ENCODE results near the gene RALGDS. TPM values are rescaled to one million over a fixed set of nuclear protein-coding genes. Genes with fewer than 3 reads are reported as not detected.
"Not testable (repeated sequence)": the region's sequence is repeated elsewhere in the genome, so short reads cannot be mapped to it uniquely, and the experiment has no call there.

The RALGDS gene
- polyA plus RNA-seq (2013, experiment 1 of 2; ENCODE audit: insufficient read length) = 24.8 TPM
- 24.6 TPM for polyA plus RNA-seq (2013, experiment 2 of 2; ENCODE audit: insufficient read length)

GRCh38 chr9:133121198-133121914, at the start of gene RALGDS:
RALGDS (minus strand) TSS chr9:133121240; CDS start chr9:133121154, 86 bp downstream.
- DNase-seq = peak; percentile 86

DNA sequence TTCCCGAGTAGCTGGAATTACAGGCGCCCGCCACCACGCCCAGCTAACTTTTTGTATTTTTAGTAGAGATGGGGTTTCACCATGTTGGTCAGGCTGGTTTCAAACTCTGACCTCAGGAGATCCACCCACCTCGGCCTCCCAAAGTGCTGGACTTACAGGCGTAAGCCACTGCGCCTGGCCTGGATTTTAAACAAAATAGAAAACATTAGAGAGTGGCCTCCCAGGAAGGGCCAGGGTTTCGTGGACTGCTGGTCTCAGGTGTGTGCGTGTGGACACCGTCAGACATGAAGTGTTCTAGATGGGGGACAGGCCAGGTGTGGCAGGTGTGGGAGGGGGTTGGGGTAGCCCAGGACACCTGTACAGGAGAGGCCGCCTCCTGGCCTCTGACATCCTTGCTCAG, 49.7 kb upstream of the RALGDS start:
- DNase-seq = no peak

DNA sequence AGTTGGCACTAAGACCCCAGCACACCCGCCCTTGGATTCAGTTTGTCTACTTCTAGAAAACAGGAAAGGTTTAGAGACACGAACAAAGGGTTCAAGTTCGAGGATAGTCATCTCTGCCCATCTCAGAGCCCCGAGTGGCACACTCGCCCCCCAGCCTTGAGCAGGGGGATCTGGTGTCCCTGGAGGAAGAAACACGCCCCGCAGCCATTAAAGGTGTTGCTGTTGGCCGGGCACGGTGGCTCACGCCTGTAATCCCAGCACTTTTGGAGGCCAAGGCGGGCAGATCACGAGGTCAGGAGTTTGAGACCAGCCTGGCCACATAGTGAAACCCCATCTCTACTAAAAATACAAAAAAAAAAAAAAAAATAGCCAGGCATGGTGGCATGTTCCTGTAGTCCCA, 48.6 kb upstream of the RALGDS start:
- not testable (repeated sequence) for DNase-seq

DNA sequence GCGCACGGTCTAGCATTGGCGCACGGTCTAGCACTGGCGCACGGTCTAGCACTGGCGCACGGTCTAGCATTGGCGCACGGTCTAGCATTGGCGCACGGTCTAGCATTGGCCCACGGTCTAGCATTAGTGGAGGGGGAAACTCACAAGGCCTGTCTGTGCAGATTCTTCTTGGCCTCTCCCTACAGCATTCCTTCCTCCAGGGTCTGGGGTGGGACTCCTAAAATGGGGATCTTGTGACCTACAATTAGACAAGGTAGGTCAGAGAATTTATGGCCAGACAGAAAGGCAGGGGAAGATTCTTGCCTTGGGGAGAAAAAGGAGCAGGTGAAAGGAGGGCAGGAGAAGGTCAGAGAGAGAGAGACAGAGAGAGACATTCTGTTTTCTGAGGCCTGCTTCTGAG, 48.1 kb upstream of the RALGDS start:
- DNase-seq = no peak

DNA sequence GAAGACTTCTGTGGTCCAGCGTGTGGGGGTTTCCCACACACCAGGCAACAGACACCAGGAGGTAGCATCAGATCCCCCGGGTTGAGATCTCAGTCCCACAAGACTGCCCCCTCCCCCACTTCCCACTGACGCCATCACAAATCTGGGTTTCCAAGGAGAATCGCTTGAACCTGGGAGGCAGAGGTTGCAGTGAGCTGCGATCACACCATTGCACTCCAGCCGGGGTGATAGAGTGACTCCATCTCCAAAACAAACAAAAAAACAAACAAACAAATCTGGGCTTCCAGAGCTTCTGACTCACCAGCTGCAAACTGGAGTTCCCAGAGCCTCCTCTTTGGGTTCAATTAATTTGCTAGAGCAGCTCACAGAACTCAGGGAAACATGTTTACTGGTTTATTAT, 47.4 kb upstream of the RALGDS start:
- no peak for DNase-seq

DNA sequence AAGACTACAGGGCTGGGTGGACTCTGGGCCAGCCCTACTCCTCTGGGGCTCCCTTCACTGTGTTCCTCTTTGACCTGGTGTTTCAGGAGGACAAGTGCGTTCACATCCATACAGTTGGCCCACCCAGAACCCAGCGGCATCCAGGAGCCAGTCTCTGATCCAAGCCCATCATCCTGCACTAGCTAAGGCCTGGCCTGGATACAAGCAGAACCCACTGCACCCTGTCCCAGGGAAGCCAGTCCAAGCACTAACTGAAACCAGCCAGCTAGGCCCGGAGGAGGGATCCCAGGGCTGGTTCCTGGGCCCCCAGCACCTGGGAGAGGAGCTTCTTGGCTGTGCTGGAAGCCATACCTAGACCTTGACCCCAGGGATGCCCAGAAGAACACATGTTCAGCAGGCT, 46.7 kb upstream of the RALGDS start:
- DNase-seq = no peak

- no peak for DNase-seq
These were observed 46.2 kb upstream of the RALGDS start for GRCh38 chr9:133167096-133167730.

DNA sequence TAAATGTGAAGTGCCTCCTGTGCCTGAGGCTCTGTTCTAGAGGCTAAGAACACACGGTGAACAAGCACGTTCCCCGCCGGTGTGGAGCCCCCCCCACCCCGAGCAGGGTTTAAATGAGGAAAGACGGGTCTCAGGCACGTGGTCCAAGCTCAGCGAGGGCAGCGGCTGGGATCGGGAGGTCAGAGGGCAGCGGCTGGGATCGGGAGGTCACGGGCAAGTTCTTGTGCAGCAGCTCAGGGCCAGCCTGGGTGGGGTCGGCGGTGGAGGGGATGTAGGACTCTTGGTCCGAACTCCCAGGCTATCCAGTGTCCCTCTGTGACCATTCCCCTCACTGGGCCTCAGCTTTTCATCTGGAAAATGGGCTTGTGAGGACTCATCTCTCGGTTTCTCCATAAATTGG, 45.4 kb upstream of the RALGDS start:
- DNase-seq = no peak

DNA sequence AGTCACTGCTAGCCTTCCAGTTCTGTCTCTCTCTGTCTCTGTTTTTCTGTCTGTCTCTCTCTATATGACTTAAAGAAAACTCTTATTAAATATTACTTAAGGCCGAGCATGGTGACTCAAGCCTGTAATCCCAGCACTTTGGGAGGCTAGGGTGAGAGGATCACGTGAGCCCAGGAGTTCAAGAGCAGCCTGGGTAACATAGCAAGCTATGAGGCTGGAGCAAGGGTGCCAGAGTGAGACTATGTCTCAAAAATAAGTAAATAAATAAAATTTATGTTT, 44.4 kb upstream of the RALGDS start:
- no peak for DNase-seq

DNA sequence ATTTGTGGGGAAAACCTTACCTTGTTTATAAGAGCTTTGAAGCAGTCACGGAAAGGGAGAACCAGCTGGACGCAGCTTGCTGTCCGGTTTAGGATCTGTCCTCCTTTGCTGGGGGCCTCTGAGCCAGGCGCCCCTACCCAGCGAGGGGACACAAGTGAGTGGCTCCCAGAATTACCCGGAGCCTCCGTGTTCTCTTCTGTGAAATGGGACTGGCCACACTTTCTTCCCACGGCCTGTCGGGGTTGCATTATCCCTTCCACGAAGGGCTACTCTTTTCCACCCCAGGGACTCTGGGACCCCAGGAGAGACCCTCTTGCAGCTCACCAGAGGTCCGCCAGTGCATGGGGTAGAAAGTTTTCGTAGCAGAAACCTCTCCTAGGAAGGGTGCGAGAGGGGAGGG, 43.2 kb upstream of the RALGDS start:
- DNase-seq = no peak

DNA sequence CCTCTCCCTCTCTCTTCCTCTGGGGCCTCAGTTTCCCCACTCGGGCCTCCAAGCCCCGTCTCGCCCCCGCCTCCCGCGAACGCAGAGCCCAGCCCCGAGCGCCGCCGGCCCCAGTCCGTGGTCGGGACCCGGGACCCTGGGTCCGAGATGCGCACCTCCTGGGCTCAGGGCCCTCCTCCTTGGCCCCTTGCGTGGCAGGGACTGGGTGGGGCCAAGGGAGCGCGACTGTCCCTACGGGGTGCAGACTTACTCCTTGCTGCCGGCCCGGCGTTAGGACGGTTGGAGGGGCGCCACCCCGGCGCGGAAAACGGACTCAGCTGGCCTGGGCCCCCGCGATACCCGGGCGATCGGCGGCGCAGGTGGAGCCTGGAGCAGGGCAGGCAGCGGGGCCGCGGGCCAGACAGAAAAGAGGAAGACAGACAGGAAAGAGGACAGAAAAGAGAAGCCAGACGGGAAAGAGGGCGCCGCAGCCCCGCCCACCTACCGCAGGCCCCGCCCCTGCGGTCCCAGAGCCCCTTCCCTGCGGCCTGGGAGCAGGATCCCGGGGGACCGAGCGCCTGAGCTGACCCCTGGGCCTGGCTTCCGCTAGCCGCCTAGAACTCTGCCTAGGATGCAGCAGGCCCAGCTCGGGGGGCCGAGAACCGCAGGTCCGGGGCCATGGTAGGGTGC, 42.6 kb upstream of the RALGDS start, which contains the start of gene GBGT1:
GBGT1 (minus strand) TSS at position 411 of the 669 bp plus-strand sequence. CDS start 1,502 bp downstream, outside the sequence.
- peak; percentile 36 for DNase-seq

GRCh38 chr9:133162861-133163503, 41.9 kb upstream of the RALGDS start:
- no peak for DNase-seq

DNA sequence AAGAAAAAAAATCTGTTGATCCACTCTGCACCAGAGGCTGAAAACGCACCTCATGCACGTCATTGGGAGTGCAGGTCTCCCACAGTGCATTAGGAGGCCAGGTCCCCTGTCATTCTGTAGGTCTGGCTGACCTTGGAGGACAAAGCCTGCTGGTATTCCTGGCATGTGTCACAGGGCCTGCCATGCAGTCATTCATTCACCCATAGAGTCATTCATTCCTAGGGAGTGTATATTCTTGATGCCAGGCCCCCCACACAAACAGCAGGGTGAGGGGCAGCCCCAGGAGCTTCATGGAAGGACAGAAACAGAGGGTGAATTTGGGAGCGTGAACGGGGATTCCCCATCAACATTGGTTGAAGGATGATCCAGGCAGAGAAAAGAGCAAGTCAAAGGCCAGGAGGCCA, 40.5 kb upstream of the RALGDS start:
- no peak for DNase-seq

DNA sequence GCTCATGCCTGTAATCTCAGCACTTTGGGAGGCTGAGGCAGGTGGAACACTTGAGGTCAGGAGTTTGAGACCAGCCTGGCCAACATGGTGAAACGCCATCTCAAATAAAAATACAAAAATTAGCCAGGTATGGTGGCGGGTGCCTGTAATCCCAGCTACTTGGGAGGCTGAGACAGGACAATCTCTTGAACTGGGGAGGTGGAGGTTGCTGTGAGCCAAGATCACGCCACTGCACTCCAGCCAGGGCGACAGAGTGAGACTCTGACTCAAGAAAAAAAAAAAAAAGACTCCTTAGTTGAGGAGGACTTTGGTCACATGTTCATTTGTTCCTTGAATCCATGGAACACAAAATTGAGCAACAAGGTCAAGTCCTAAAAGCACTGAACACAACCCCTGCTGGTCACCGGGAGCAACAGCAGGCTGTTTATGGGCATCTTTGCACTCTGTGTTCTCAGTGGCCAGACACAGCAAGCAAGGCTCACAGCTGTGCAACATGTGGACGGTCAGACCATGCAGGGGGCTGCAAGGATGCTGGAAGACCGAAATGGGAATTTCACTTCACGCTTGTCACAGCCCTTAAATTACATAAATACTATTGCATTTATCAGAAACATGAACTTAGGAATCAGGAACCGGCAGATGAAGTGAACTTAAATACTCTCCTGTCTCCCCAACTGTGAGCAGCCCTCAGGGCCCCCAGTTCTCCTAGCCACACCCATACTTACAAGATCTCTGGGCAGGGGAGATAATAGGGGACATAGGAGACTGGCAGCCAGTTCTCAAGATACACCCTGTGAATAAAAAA, 39.9 kb upstream of the RALGDS start:
- DNase-seq = peak; percentile 62

GRCh38 chr9:133158695-133159094, 37.7 kb upstream of the RALGDS start:
- no peak for DNase-seq

DNA sequence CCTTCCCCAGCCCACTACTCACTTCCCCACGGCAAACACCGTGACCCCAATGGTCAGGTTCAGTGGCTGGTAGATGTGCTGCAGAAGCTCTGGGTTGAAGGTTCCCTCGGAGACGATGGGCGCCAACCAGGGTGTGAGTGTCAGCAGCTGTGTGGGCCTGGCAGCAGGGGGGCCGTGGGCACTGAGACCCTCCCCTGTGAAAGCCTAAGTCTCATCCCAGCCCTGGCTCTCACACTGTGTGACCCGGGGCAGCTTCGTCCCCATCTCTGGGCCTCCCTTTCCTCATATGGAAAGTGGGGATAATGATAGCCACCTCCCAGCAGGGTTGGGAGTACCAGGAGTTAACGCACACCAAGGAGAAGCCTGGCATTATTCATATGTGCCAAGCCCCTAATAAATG, 34.1 kb upstream of the RALGDS start:
- DNase-seq = no peak

GRCh38 chr9:133154097-133154989, 33.3 kb upstream of the RALGDS start:
- no peak for DNase-seq

- DNase-seq = no peak
These were observed 32.4 kb upstream of the RALGDS start for GRCh38 chr9:133153227-133154096.

DNA sequence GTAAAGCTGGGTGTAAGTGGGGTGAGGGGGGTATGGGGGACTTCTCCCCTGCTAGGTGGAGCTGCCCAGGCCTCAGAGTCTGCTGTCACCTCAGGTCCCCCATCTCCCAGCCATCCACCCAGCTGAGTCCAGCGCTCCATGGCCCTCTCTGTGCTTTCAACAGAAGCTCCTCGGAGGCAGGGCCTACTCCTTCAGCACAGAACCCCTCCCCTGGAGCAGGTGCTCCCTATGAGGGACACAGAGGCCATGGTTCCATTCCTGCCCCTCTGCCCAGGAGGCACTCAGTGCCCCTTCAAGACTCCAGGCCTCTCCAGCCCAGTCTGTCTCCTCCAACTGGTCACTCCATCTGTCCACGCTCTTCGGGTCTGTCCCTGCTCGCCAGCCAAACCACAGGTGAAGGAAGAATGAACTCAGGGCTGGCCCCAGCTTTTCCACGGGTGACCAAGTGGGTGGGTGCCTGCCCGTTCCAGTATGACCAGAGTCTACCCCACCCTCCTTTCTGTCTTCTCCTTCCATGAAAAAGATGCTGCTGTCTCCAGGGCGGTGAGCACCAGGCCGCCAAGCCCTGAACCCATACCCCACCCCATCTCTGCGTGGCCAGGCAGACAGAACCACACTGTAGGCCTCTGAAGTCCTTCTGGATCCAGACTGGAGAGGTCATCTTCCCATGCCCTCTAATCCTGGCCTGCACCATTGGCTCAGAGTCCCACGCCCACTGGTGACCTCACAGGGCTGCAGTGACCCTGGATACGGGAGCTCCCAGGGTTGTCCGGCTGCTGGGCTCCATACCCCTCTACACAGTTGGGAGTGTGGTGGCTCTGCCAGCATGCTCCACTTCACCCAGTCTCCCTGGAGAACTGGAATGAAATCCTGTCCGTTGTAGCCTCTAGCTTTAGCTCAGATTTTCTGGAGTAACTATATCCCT, 30.8 kb upstream of the RALGDS start:
- no peak for DNase-seq

Measured in fibroblast of skin of back (primary cell).